Tibial artery (tissue), 4 donors: Measurements from ENCODE around the gene DCAF15.

ENCODE experiments used
- DNase-seq, 2 donors: peaks; one replicate each; pipeline ENCODE4 v3.0.0-alpha.2; 2019
- H3K27ac ChIP-seq, 2 donors: fragments of 200-600 bp; sonication (generic) in 1 of 2; 1 replicate in 1 of 2; 2 replicates in 1 of 2; pipeline ENCODE4 v1.5.1; 2018 to 2019; ENCODE audit warnings: mild to moderate bottlenecking in 1 of 2
- H3K27me3 ChIP-seq, 2 donors: fragments of 200-600 bp; sonication (generic) in 1 of 2; one replicate each; pipeline versions ENCODE4 v1.5.1 to v1.6.0; 2016 to 2019
- H3K36me3 ChIP-seq, 3 donors: fragments of 200-600 bp; sonication (generic) in 2 of 3; one replicate each; pipeline ENCODE4 v1.5.1; 2016 to 2019; ENCODE audit warnings: mild to moderate bottlenecking in 2 of 3
- H3K4me1 ChIP-seq, 4 donors: fragments of 200-600 bp; sonication (generic) in 2 of 4; 1 replicate in 3 of 4; 2 replicates in 1 of 4; pipeline ENCODE4 v1.5.1; 2016 to 2019
- H3K4me3 ChIP-seq, 2 donors: fragments of 200-600 bp; sonication (generic) in 1 of 2; 1 replicate in 1 of 2; 2 replicates in 1 of 2; pipeline ENCODE4 v1.5.1; 2018 to 2019; ENCODE audit warnings: mild to moderate bottlenecking in 2 of 2
- H3K9me3 ChIP-seq, 3 donors: fragments of 200-600 bp; sonication (generic) in 1 of 3; one replicate each; pipeline ENCODE4 v1.5.1; 2016 to 2019
- CTCF ChIP-seq, 2 experiments: fragments of 200-600 bp in 1 of 2; fragments of 450-650 bp in 1 of 2; IDR thresholded peaks; one replicate each; pipeline ENCODE4 v1.5.1; 2017 to 2019; ENCODE audit warnings: antibody characterized with exemption in 2 of 2, mild to moderate bottlenecking in 1 of 2, moderate library complexity in 1 of 2
- intact Hi-C: fragments of 100-400 bp; cut with DNase I; formaldehyde crosslinking; loops from one replicate; pipeline ENCODE4 v1.15.0; 2023; ENCODE audit warnings: low total_unique reads

The DCAF15 gene

GRCh38 chr19:13926010-13926409, 26.3 kb upstream of the DCAF15 start:
- no peak for TF ChIP-seq CTCF (IDR thresholded peaks at IDR 0.05)
- intact Hi-C loops, result no loop called here
- no peak for DNase-seq
- no peak overlapping the region for H3K4me3 ChIP-seq
- H3K4me1 ChIP-seq, result no peaks in the 10 kb centered on the region
- no peaks in the 10 kb centered on the region for H3K9me3 ChIP-seq
- no peaks in the 10 kb centered on the region for H3K27me3 ChIP-seq
- H3K27ac ChIP-seq, result no peak overlapping the region
- H3K36me3 ChIP-seq, result peaks cover 58 to 94% (median 74%) of the 10 kb centered on the region in 3 donors

- intact Hi-C loops, result no loop called here
- no peak for DNase-seq
- Histone ChIP-seq H3K27me3 (no peaks in the 10 kb centered on the region), H3K4me3 (no peak overlapping the region), H3K36me3 (peaks cover 51 to 94% (median 67%) of the 10 kb centered on the region in 3 donors), H3K4me1 (no peaks in the 10 kb centered on the region), H3K9me3 (no peaks in the 10 kb centered on the region), H3K27ac (no peak overlapping the region)
- no peak for TF ChIP-seq CTCF (IDR thresholded peaks at IDR 0.05)
These were observed 25.6 kb upstream of the DCAF15 start for GRCh38 chr19:13926715-13927114.

- intact Hi-C loops, result no loop called here
- no peak for TF ChIP-seq CTCF (IDR thresholded peaks at IDR 0.05)
- Histone ChIP-seq H3K4me1 (no peaks in the 10 kb centered on the region), H3K27me3 (peaks cover 0 to 2% of the 10 kb centered on the region in 2 donors), H3K36me3 (peaks cover 30 to 88% (median 41%) of the 10 kb centered on the region in 3 donors), H3K9me3 (no peaks in the 10 kb centered on the region), H3K27ac (no peak overlapping the region), H3K4me3 (no peak overlapping the region)
- DNase-seq, result no peak
These were observed 23.0 kb upstream of the DCAF15 start for GRCh38 chr19:13929340-13929739.

- no peak for TF ChIP-seq CTCF (IDR thresholded peaks at IDR 0.05)
- no peak for DNase-seq
- Histone ChIP-seq H3K27ac (no peak overlapping the region), H3K4me3 (no peak overlapping the region), H3K27me3 (peaks cover 0 to 8% of the 10 kb centered on the region in 2 donors), H3K9me3 (no peaks in the 10 kb centered on the region), H3K36me3 (peaks cover 24 to 82% (median 36%) of the 10 kb centered on the region in 3 donors), H3K4me1 (no peaks in the 10 kb centered on the region)
- intact Hi-C loops, result no loop called here
These were observed 22.4 kb upstream of the DCAF15 start for GRCh38 chr19:13929956-13930355.

- intact Hi-C loops, result no loop called here
- peaks cover 0 to 9% of the 10 kb centered on the region in 2 donors for H3K27me3 ChIP-seq
These were observed 21.9 kb upstream of the DCAF15 start for GRCh38 chr19:13930402-13930801.

More at GRCh38 chr19:13930402-13930801, 21.9 kb upstream of the DCAF15 start:
- Histone ChIP-seq H3K4me1 (no peaks in the 10 kb centered on the region), H3K9me3 (no peaks in the 10 kb centered on the region), H3K27ac (no peak overlapping the region), H3K4me3 (no peak overlapping the region), H3K36me3 (peaks cover 19 to 78% (median 32%) of the 10 kb centered on the region in 3 donors)
- no peak for DNase-seq
- no peak for TF ChIP-seq CTCF (IDR thresholded peaks at IDR 0.05)
